NCI-H69 (cell line): ENCODE results near the gene FAM240A.

Experiments used
- DNase-seq: peaks from one replicate; lab custom pipeline; 2025; lab: John Stamatoyannopoulos, UW

Gene FAM240A

DNA sequence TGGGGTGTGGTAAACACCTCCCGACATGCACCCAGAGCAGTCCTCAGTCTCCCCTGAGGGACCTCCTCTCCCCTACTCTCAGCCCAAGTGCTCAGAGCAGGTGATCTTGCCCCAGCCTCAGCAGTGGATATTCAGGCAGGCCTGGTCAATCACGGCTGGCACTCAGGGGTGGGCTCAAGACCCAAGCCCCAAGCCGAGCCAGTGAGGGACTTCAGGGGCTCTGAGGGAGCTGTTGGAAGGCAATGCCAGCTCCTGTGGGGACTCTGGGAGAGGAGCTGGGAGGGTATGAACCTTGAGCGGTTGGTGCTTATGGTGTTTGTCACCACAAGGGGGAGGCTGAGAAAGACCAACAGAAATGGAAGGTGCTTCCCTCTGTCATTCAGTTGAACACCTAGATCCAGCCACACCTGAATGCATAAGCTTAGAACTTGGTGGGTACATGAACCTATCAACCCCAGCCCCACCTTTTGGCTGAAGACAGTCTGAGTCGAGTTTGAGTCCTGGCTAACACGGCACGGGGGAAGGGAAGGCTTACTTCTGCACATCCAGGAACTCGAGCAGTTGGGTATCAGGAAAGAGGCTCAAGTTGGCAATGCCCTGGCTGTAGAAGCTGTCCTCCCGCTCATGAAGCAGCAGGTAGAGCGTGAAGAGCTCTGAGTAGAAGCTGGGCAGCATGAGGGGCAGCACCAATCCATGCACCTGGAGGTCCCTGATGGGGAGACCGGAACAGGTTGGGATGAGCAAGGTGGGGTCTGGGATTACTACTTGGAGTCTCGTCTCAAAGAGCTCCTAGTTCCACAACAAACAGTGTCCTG is 61.9 kb downstream of the FAM240A start:
- peak; percentile 5 for DNase-seq

DNA sequence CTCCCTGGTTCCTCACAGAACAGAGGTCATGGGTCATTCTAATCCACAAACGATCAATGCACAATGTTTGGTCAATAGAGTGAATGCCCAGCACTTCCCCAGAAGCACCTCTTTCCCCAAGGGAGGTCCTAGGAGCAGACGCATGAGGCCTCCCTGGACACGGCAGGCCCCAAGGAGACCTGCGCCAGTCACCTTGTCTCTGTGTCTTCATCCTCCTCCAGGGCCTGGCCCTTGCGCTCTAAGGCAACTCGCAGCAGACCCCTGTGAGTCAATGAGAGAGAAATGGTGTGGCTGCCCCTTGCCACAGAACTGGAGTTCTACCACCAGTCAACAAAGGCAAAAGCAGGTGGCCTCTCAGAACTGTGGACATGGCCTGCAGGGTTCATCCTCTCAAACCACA is 63.1 kb downstream of the FAM240A start:
- DNase-seq: no peak
